ENCODE results near the gene CEP85. TPM values are rescaled to one million over a fixed set of nuclear protein-coding genes. Genes with fewer than 3 reads are reported as not detected.

CEP85 gene
- total RNA-seq, 2 experiments from 2014 or later = 47.1 to 55.2 TPM

DNA sequence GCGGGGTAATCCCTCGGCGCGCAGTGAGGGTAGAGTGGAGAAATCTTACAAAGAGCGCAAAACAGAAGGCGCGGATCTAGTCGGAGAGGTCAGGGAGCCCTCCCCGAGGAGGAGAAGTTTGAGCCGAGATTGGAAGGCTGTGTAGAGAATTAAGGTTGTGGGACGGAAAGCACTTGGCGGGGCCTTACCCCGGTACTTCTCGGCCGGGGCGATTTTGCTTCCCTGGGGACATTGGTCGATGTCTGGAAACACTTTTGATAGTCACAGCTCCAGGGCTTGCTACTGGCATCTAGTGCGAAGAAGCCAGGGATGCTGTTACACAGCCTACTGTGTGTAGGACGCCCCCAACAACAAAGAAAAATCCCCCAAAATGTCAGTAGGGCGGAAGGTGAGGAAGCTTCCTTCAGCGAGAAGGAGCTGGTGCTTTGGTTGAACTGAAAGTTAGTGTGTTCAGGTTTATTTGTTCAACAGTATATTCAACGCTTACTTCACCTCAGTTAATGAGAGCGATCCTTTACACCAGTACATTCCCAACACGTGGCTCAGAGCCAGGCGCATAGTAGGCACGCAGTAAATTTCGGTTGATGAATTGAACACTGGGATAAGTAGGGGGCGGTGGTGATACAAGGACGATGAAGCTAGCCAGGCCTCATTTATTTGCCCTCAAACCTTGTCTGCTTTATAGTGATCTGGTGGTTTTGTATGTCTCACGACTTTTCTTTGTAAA is 807 bp downstream of the CEP85 start:
- intact Hi-C loops (cut with micrococcal nuclease; ENCODE audit: unreplicated experiment) = loop anchor here (1.0 to 2.0 kb wide), 2 partner anchors 66 to 124 kb away; partner anchors contain the start of genes PDIK1L and ZNF593
- Histone ChIP-seq H3K4me2 (ENCODE audit: low read length) (peak overlapping the region; percentile 82), H3K79me2 (ENCODE audit: insufficient read depth, low read depth, low read length) (peaks cover 55% of the 10 kb centered on the region), H3K9me3 (ENCODE audit: low read length) (peaks cover 11% of the 10 kb centered on the region; the same call in 1 of the 2 replicates), H3K9me2 (ENCODE audit: insufficient read depth, low read length) (no peaks in the 10 kb centered on the region), H3K4me1 (ENCODE audit: insufficient read depth, low read length, poor library complexity, severe bottlenecking) (peaks cover 34% of the 10 kb centered on the region), H2AFZ (ENCODE audit: low read length) (peak overlapping the region; percentile 20; the same call in 1 of the 2 replicates), H3K4me3 (ENCODE audit: low read depth, low read length, poor library complexity, severe bottlenecking) (peak overlapping the region; percentile 86), H3K27ac (ENCODE audit: low read depth, low read length, poor library complexity, severe bottlenecking) (peak overlapping the region; percentile 67), H3K36me3 (ENCODE audit: insufficient read depth, low read length) (peaks cover 40% of the 10 kb centered on the region), H4K20me1 (ENCODE audit: insufficient read depth, low read length) (no peaks in the 10 kb centered on the region)
- POLR2A ChIA-PET = interaction anchor here (0.8 to 1.5 kb wide), 5 partner anchors 10 to 267 kb away, joined by 3 read pairs; partner anchors contain the start of gene DHDDS
- TF ChIP-seq, protein P1, sequence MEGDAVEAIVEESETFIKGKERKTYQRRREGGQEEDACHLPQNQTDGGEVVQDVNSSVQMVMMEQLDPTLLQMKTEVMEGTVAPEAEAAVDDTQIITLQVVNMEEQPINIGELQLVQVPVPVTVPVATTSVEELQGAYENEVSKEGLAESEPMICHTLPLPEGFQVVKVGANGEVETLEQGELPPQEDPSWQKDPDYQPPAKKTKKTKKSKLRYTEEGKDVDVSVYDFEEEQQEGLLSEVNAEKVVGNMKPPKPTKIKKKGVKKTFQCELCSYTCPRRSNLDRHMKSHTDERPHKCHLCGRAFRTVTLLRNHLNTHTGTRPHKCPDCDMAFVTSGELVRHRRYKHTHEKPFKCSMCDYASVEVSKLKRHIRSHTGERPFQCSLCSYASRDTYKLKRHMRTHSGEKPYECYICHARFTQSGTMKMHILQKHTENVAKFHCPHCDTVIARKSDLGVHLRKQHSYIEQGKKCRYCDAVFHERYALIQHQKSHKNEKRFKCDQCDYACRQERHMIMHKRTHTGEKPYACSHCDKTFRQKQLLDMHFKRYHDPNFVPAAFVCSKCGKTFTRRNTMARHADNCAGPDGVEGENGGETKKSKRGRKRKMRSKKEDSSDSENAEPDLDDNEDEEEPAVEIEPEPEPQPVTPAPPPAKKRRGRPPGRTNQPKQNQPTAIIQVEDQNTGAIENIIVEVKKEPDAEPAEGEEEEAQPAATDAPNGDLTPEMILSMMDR (conservative IDR thresholded peaks at IDR 0.05; ENCODE audit: low read length) = peak; percentile 60
- TF ChIP-seq EZH2phosphoT487 (IDR thresholded peaks at IDR 0.05; ENCODE audit: borderline replicate concordance, low read depth, low read length) = no peak
- CTCF ChIA-PET (ENCODE audit: unreplicated experiment) = interaction anchor here (0.6 to 1.4 kb wide), 4 partner anchors 20 to 303 kb away, joined by 3 to 7 read pairs (median 3); no protein-coding TSS in a partner anchor
- no TSS peak for BruUV-seq (replicated peaks)
- peak; percentile 31 for DNase-seq (ENCODE audit: low spot score)

DNA sequence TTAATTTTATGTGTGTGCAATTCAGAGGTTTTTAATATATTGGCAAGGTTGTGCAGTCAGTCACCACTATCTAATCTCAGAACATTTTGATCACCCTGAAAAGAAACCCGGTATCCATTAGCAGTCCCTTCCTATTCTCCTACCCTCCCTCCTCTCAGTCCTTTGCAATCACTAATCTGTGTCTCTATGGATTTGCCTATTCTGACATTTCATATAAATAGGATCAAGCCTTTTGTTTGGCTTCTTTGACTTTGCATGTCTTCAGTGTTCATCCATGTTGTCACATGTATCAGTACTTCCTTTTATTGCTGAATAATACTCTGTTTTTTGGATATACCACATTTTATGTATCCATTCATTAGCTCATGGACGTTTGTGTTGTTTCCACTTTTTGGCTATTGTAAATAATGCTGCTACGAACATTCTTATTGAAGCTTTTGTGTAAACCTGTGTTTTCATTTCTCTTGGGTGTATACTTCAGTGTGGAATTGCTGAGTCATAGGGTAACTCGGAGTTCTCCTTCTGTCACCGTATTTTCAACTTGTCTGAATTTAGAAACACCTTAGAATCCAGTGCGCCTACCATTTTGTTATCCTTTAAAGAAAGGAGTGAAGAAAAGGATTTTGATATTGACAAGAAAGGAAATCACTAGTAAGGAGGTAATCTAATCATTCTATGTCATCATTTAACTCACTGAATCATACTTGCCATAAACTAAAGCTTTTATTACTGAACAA is 3.4 kb downstream of the CEP85 start:
- Histone ChIP-seq H3K4me3 (ENCODE audit: low read depth, low read length, poor library complexity, severe bottlenecking) (peak overlapping the region; percentile 86), H3K9me2 (ENCODE audit: insufficient read depth, low read length) (no peaks in the 10 kb centered on the region), H4K20me1 (ENCODE audit: insufficient read depth, low read length) (no peaks in the 10 kb centered on the region), H3K79me2 (ENCODE audit: insufficient read depth, low read depth, low read length) (peaks cover 70% of the 10 kb centered on the region), H3K36me3 (ENCODE audit: insufficient read depth, low read length) (peaks cover 66% of the 10 kb centered on the region), H2AFZ (ENCODE audit: low read length) (no peak overlapping the region), H3K4me1 (ENCODE audit: insufficient read depth, low read length, poor library complexity, severe bottlenecking) (peaks cover 34% of the 10 kb centered on the region), H3K27ac (ENCODE audit: low read depth, low read length, poor library complexity, severe bottlenecking) (no peak overlapping the region), H3K4me2 (ENCODE audit: low read length) (peak overlapping the region; percentile 82), H3K9me3 (ENCODE audit: low read length) (peaks cover 11% of the 10 kb centered on the region; the same call in 1 of the 2 replicates)
- CTCF ChIA-PET (ENCODE audit: unreplicated experiment) = no interaction called here
- intact Hi-C loops (cut with micrococcal nuclease; ENCODE audit: unreplicated experiment) = no loop called here
- POLR2A ChIA-PET = interaction anchor here (1.1 to 2.0 kb wide), 2 partner anchors 9 to 12 kb away, joined by 3 to 6 read pairs; no protein-coding TSS in a partner anchor
- BruUV-seq (replicated peaks) = no TSS peak
- no peak for TF ChIP-seq EZH2phosphoT487 (IDR thresholded peaks at IDR 0.05; ENCODE audit: borderline replicate concordance, low read depth, low read length)
- TF ChIP-seq, protein P1 (conservative IDR thresholded peaks at IDR 0.05; ENCODE audit: low read length) = no peak
- no peak for DNase-seq (ENCODE audit: low spot score)
